Subcutaneous adipose tissue (tissue), 4 donors: ENCODE data around the gene PIAS1. TPM values are rescaled to one million over a fixed set of nuclear protein-coding genes. Genes with fewer than 3 reads are reported as not detected.

Experiments used
- CTCF ChIP-seq: fragments of 450-650 bp; IDR thresholded peaks from one replicate; pipeline ENCODE4 v1.5.1; 2016; ENCODE audit warnings: low read depth, mild to moderate bottlenecking, control low read depth, antibody characterized with exemption, moderate library complexity
- total RNA-seq, 4 donors: library from RNA; depleted of rRNA; stranded (reverse); fragments of >200 nt; gene quantifications; one replicate each; pipeline ENCODE4 v1.1.0, GENCODE V29; 2016

The PIAS1 gene
- total RNA-seq, 4 donors from 2014 or later, result 34.3 to 68.8 (median 45.4) TPM

GRCh38 chr15:68114840-68115239, 60.7 kb downstream of the PIAS1 start:
- TF ChIP-seq CTCF, result no peak

GRCh38 chr15:68124700-68125099, 70.6 kb downstream of the PIAS1 start:
- TF ChIP-seq CTCF, result no peak

GRCh38 chr15:68126396-68126795, 72.3 kb downstream of the PIAS1 start:
- TF ChIP-seq CTCF, result no peak

GRCh38 chr15:68129072-68129471, 75.0 kb downstream of the PIAS1 start:
- no peak for TF ChIP-seq CTCF

GRCh38 chr15:68130851-68131250, 76.7 kb downstream of the PIAS1 start:
- no peak for TF ChIP-seq CTCF

- no peak for TF ChIP-seq CTCF
These were observed 83.0 kb downstream of the PIAS1 start for GRCh38 chr15:68137096-68137495.

GRCh38 chr15:68143129-68143528, 89.0 kb downstream of the PIAS1 start:
- no peak for TF ChIP-seq CTCF
